HG03135 (cell line): ENCODE data around the gene ZNF609.

ENCODE experiments used
- ATAC-seq: cut with Tn5 transposase; IDR thresholded peaks from one replicate; pipeline ENCODE4 v1.9.1; 2021; ENCODE audit warnings: mild to moderate bottlenecking, moderate library complexity; ENCODE audit not compliant: unreplicated experiment

Gene ZNF609

GRCh38 chr15:64502151-64502550 is 41.8 kb downstream of the ZNF609 start:
- ATAC-seq, result no peak

GRCh38 chr15:64502551-64502950 is 42.2 kb downstream of the ZNF609 start:
- ATAC-seq, result no peak

- ATAC-seq, result no peak
These were observed 42.8 kb downstream of the ZNF609 start for GRCh38 chr15:64503197-64503596.

- ATAC-seq, result no peak
These were observed 43.3 kb downstream of the ZNF609 start for GRCh38 chr15:64503640-64504039.

- peak; percentile 66 for ATAC-seq
These were observed 47.0 kb downstream of the ZNF609 start for GRCh38 chr15:64507293-64507802.

- peak; percentile 7 for ATAC-seq
These were observed 47.5 kb downstream of the ZNF609 start for GRCh38 chr15:64507845-64508244.

GRCh38 chr15:64513823-64514222 is 53.4 kb downstream of the ZNF609 start:
- no peak for ATAC-seq

GRCh38 chr15:64515196-64515595 is 54.8 kb downstream of the ZNF609 start:
- ATAC-seq, result no peak

- ATAC-seq, result no peak
These were observed 55.4 kb downstream of the ZNF609 start for GRCh38 chr15:64515825-64516224.

- no peak for ATAC-seq
These were observed 59.5 kb downstream of the ZNF609 start for GRCh38 chr15:64519897-64520296.

- ATAC-seq, result no peak
These were observed 60.8 kb downstream of the ZNF609 start for GRCh38 chr15:64521201-64521600.

GRCh38 chr15:64521726-64522164 is 61.4 kb downstream of the ZNF609 start:
- no peak for ATAC-seq

- ATAC-seq, result no peak
These were observed 61.9 kb downstream of the ZNF609 start for GRCh38 chr15:64522226-64522823.

- no peak for ATAC-seq
These were observed 62.9 kb downstream of the ZNF609 start for GRCh38 chr15:64523240-64523639.

GRCh38 chr15:64524778-64525177 is 64.4 kb downstream of the ZNF609 start:
- no peak for ATAC-seq

GRCh38 chr15:64525828-64526530 is 65.6 kb downstream of the ZNF609 start:
- no peak for ATAC-seq

- ATAC-seq, result no peak
These were observed 67.0 kb downstream of the ZNF609 start for GRCh38 chr15:64527263-64527984.

GRCh38 chr15:64528871-64529270 is 68.5 kb downstream of the ZNF609 start:
- ATAC-seq, result no peak

- ATAC-seq, result no peak
These were observed 70.1 kb downstream of the ZNF609 start for GRCh38 chr15:64530472-64530871.

GRCh38 chr15:64530918-64531317 is 70.5 kb downstream of the ZNF609 start:
- no peak for ATAC-seq

GRCh38 chr15:64532521-64533315 is 72.3 kb downstream of the ZNF609 start:
- no peak for ATAC-seq
